NT2/D1 (cell line): ENCODE data around the gene CACNA2D3.

ENCODE experiments used
- SUZ12 ChIP-seq: IDR thresholded peaks from 2 replicates; pipeline ENCODE4 v1.6.1; 2011; ENCODE audit not compliant: insufficient read length, insufficient read depth; ENCODE audit errors: extremely low read depth
- YY1 ChIP-seq: IDR thresholded peaks from 2 replicates; pipeline ENCODE4 v1.6.1; 2011; ENCODE audit not compliant: insufficient read length, insufficient read depth

- TF ChIP-seq YY1 (no peak), SUZ12 (no peak)
Observed at GRCh38 chr3:54888162-54888561, 765.8 kb downstream of the CACNA2D3 start.
